ENCODE measurements around the gene FBRSL1. TPM values are rescaled to one million over a fixed set of nuclear protein-coding genes. Genes with fewer than 3 reads are reported as not detected.

The FBRSL1 gene
- total RNA-seq, 1 experiment from 2014 or later = 130 TPM

- TF ChIP-seq CTCF (conservative IDR thresholded peaks at IDR 0.05; ENCODE audit: low read depth, low read length) (no peak), EZH2 (IDR thresholded peaks at IDR 0.05; ENCODE audit: borderline replicate concordance, low read depth, low read length, poor library complexity, severe bottlenecking) (no peak)
- BruUV-seq (replicated peaks) = TSS peak; percentile 18
- H3K36me3 ChIP-seq (ENCODE audit: insufficient read depth, low read length, poor library complexity, severe bottlenecking) = peaks cover 5% of the 10 kb centered on the region
- no peak for DNase-seq (ENCODE audit: low spot score)
- CTCF ChIA-PET = no interaction called here
- intact Hi-C loops (cut with micrococcal nuclease; ENCODE audit: unreplicated experiment) = no loop called here
- H3K9me3 ChIP-seq (ENCODE audit: low read depth, low read length, poor library complexity, severe bottlenecking) = no peaks in the 10 kb centered on the region
- no peak overlapping the region for H3K27ac ChIP-seq (ENCODE audit: low read depth, low read length, poor library complexity, severe bottlenecking)
- no peaks in the 10 kb centered on the region for H3K27me3 ChIP-seq (replicated peaks; ENCODE audit: insufficient read depth, low read depth, low read length, poor library complexity)
- H3K4me3 ChIP-seq (ENCODE audit: low read depth, low read length, poor library complexity, severe bottlenecking) = no peak overlapping the region
- POLR2A ChIA-PET (ENCODE audit: low non-redundant PET) = no interaction called here
- peaks cover 17% of the 10 kb centered on the region for H3K4me1 ChIP-seq (ENCODE audit: insufficient read depth, low read length, poor library complexity, severe bottlenecking)
Observed at GRCh38 chr12:132510746-132511477, 21.0 kb downstream of the FBRSL1 start.

- no peaks in the 10 kb centered on the region for H3K9me3 ChIP-seq (ENCODE audit: low read depth, low read length, poor library complexity, severe bottlenecking)
- no TSS peak for BruUV-seq (replicated peaks)
- H3K4me3 ChIP-seq (ENCODE audit: low read depth, low read length, poor library complexity, severe bottlenecking) = no peak overlapping the region
- POLR2A ChIA-PET (ENCODE audit: low non-redundant PET) = no interaction called here
- CTCF ChIA-PET = no interaction called here
- H3K27ac ChIP-seq (ENCODE audit: low read depth, low read length, poor library complexity, severe bottlenecking) = no peak overlapping the region
- intact Hi-C loops (cut with micrococcal nuclease; ENCODE audit: unreplicated experiment) = no loop called here
- TF ChIP-seq EZH2 (IDR thresholded peaks at IDR 0.05; ENCODE audit: borderline replicate concordance, low read depth, low read length, poor library complexity, severe bottlenecking) (no peak), CTCF (conservative IDR thresholded peaks at IDR 0.05; ENCODE audit: low read depth, low read length) (no peak)
- peaks cover 10% of the 10 kb centered on the region for H3K4me1 ChIP-seq (ENCODE audit: insufficient read depth, low read length, poor library complexity, severe bottlenecking)
- peaks cover 5% of the 10 kb centered on the region for H3K36me3 ChIP-seq (ENCODE audit: insufficient read depth, low read length, poor library complexity, severe bottlenecking)
- H3K27me3 ChIP-seq (replicated peaks; ENCODE audit: insufficient read depth, low read depth, low read length, poor library complexity) = no peaks in the 10 kb centered on the region
- no peak for DNase-seq (ENCODE audit: low spot score)
Observed at GRCh38 chr12:132511516-132512196, 21.7 kb downstream of the FBRSL1 start.

- H3K27ac ChIP-seq (ENCODE audit: low read depth, low read length, poor library complexity, severe bottlenecking) = no peak overlapping the region
- no peaks in the 10 kb centered on the region for H3K27me3 ChIP-seq (replicated peaks; ENCODE audit: insufficient read depth, low read depth, low read length, poor library complexity)
- ChIA-PET CTCF (no interaction called here), POLR2A (ENCODE audit: low non-redundant PET) (no interaction called here)
- H3K36me3 ChIP-seq (ENCODE audit: insufficient read depth, low read length, poor library complexity, severe bottlenecking) = peaks cover 5% of the 10 kb centered on the region
- H3K4me1 ChIP-seq (ENCODE audit: insufficient read depth, low read length, poor library complexity, severe bottlenecking) = peaks cover 4% of the 10 kb centered on the region
- TF ChIP-seq EZH2 (IDR thresholded peaks at IDR 0.05; ENCODE audit: borderline replicate concordance, low read depth, low read length, poor library complexity, severe bottlenecking) (no peak), CTCF (conservative IDR thresholded peaks at IDR 0.05; ENCODE audit: low read depth, low read length) (no peak)
- intact Hi-C loops (cut with micrococcal nuclease; ENCODE audit: unreplicated experiment) = no loop called here
- H3K9me3 ChIP-seq (ENCODE audit: low read depth, low read length, poor library complexity, severe bottlenecking) = no peaks in the 10 kb centered on the region
- no peak for DNase-seq (ENCODE audit: low spot score)
- BruUV-seq (replicated peaks) = no TSS peak
- no peak overlapping the region for H3K4me3 ChIP-seq (ENCODE audit: low read depth, low read length, poor library complexity, severe bottlenecking)
Observed at GRCh38 chr12:132512197-132513069, 22.5 kb downstream of the FBRSL1 start.
